22Rv1 (cell line): ENCODE measurements around the gene ERC1.

Source experiments
- CTCF ChIP-seq: fragments of 450-650 bp; IDR thresholded peaks from 2 replicates; pipeline ENCODE4 v1.5.1; 2017; ENCODE audit warnings: mild to moderate bottlenecking
- ZFX ChIP-seq: fragments of 450-650 bp; IDR thresholded peaks from 2 replicates; pipeline ENCODE4 v1.6.1; 2017; ENCODE audit warnings: antibody characterized with exemption, borderline replicate concordance

GRCh38 chr12:1439687-1440086 lies 448.7 kb downstream of the ERC1 start:
- TF ChIP-seq CTCF (no peak), ZFX (no peak)
